Measurements from ENCODE around the gene C1orf210.

The C1orf210 gene

DNA sequence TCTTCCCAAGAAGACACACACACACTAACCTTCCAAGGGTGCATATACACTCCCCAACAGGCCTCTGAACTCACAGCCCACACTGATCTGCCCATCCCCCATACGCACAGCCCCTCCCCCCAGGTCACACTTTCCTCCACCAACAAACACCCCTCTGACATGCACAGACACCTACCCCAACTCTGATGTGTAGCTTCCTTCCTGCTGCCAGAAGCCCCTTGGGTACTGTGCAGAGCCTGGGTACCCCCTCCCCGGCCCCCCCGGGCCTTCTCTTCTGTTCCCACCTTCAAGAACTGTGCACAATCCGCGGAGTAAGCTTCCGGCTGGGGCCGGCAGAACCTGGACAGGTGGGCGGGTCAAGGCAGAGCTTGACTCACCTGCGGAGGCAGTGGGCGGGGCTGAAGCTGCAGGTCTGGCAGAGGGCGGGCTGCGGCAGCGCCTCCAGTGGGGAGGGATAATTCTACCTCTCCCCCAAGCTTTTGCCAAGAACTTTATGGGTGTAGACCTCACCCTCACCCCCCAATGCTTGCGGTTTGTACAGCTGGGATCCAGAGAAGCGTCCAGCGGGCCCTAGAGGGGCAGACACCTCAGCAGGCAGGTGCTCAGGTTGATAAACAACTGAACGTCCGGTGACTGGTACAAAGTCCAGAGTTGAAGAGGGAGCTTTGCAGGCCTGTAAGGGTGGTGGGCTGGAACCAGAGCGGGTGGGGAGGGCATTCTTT lies at the start of gene C1orf210:
Gene C1orf210, minus strand, starts transcription at position 313 of the 722 bp plus-strand sequence. CDS start 2,311 bp downstream, outside the sequence.
- FAIRE-seq: no peak

DNA sequence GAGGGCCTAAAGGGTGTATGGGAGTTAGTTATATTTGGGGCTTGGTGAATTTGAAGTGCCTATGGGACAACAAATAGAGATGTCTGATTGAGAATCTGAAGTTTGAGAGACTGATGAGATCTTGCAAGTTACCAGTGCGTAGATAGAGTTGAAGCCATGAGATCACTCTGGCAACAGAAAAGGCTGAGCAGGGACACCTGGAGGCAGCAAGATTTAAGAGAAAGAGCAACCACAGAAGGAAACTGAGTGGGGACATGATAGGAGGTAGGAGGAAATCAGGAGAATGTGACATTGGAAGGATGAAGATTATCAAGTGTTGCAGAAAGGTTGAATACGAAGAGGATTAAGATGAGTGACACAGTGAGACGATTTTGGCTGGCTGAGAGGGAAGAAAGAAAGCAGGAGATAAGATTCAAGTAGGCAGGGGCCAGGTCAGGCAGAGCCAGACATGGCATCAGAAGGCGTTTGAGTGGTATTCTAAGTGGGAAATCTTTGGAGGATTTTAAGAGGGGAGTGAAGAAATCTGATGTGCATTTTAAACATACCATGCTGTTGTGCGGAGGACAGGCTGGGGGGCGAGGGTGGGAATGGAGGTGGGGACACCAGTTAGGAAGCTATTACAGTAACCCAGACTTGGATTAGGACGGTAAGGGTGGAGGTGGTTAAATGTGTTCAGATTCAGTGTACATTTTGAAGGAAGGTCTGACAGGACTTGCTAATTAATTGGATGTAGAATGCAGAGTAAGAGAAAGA lies 49.2 kb upstream of the C1orf210 start:
- FAIRE-seq: no peak

DNA sequence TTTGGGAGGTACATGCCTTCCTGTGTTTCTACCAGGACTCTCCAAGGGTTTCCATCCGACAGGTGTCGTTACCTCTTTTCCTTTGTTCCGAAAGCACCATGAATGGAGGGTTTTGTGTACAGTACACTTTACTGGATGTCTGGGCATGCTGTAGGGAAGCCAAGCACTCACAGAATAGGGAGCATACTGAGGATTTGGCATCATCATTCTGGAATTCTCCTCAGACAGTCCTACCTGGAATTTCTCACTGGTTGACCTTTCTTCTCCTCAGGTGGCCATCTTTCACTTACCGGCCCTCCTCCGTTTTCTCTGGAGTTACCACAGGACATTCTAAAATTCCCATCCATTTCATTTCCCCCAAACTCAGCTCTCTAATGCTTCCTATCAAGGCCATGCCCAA lies 46.3 kb upstream of the C1orf210 start:
- no peak for FAIRE-seq

DNA sequence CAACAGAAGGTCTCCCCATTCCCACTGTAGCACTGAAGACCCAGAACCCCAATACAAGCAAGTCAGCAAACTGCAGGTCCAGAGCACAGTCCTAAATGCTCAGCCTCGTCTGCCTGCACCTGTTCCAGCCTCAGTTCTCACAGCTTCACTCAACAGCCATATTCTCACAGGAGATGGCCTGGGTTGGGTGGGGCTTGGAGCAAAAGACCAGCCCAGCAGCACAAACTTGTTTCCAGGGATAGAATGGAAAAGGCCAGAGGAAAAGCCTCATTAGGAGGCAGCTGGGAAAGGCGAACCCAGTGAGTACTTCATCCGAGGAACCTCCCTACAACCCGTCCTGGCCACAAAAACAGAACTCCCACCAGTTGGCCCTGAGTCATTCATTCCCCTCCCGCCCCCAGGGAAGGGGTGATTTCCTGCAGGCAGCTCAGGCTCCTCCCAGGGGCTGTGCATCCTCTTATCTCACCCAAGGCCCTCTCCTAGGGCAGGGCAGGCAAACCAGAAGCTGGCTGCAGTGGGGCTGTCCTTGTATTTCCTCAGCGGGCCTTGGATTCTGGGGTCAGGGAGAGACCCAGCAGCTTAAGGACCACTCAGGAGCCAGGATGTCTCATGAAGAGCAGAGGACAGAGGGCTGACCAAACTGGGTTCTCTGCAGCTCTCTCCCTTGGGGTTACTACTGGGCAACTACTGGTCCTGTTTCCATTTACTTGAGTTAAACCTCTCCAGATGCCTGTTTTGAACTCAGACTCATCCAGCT lies 44.8 kb upstream of the C1orf210 start:
- no peak for FAIRE-seq

DNA sequence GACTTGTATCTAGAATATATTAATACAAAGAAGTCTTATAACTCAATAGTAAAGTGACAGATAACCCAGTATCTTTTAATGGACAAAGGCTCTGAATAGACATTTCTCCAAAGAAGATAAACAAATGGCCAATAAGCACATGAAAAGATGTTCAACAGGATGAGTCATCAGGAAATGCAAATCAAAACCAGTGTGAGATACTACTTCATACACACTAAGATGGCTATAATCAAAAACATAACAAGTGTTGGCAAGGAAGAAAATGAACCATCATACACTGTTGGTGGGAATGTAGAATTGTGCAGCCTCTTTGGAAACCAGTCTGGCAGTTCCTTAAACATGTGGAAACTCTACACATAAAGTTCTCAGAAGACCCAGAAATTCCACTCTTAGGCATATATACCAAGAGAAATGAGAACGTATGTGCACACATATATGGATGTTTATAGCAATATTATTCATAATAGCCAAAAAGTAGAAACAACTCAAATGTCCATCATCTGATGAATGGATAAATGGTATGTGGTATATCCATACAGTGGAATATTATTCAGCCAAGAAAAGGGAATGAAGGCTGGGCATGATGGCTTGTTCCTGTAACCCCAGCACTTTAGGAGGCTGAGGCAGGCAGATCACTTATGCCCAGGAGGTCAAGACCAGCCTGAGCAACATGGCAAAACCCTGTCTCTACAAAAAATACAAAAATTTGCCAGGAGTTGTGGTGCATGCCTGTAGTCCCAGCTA lies 42.3 kb upstream of the C1orf210 start:
- no peak for FAIRE-seq

DNA sequence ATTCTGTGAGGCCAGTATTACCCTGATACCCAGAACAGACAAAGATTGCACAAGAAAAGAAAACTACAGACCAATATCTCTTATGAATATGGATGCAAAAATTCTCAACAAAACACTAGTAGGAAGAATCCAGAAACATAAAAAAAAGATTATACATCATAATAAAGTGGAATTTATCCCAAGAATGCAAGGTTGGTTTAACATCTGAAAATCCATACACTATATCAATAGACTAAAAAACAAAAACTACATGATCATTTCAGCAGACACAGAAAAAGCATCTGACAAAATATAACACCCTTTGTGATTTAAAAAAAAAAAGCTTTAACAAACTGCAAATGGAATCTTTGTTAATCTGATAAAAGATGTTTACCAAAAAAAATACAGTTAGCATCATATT lies 40.0 kb upstream of the C1orf210 start:
- no peak for FAIRE-seq

DNA sequence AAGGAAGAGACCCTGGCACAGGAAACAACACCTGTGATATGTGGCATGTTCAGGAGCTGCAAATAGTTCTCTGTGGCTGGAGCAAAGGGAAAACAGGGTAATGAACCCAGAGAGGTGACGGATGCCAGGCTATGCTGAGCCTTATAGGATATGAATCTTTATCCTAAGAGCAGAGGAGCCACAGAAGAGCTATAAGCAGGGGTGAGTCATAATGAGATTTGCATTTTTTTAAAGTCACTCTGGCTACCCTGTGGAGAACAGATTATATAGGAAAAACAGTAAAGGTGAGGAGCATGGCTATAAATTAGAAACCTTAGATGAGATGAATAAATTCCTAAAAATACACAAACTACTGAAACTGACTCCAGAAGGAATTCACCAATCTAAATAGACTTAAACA lies 39.4 kb upstream of the C1orf210 start:
- no peak for FAIRE-seq

DNA sequence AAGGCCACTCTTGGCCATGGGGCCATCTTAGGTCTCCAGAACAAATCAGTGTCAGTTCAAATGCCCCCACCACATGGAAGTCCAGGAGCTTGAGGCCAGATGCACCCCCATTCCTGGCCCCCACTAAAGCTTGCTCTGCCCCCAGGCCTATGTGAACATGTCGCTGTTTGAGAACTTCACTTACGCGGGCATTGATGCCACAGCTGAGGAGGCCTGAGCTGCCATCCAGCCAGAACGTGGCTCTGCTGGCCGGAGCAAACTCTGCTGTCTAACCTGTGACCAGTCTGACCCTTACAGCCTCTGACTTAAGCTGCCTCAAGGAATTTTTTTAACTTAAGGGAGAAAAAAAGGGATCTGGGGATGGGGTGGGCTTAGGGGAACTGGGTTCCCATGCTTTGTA lies 37.1 kb upstream of the C1orf210 start:
- FAIRE-seq: no peak

DNA sequence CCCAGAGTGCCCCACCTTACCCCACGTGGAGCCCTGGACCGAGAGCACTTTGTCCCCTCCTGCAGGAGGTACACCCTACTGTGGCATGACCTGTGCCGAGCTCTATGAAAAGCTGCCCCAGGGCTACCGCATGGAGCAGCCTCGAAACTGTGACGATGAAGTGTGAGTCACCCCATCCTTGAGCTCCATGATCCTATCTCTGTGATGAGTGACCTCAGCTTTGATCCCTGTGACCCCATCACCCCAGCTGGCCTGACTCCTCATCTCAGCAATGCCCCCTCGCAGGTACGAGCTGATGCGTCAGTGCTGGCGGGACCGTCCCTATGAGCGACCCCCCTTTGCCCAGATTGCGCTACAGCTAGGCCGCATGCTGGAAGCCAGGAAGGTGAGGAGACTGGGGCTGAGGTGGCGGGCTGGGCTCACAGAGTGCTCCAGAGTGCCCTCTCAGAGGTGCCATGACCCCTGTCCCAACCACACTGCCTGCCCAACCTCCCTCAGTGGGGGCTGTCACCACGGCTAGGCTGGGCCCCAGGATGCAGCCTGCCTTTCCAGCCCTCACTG lies 36.0 kb upstream of the C1orf210 start:
- FAIRE-seq: no peak

DNA sequence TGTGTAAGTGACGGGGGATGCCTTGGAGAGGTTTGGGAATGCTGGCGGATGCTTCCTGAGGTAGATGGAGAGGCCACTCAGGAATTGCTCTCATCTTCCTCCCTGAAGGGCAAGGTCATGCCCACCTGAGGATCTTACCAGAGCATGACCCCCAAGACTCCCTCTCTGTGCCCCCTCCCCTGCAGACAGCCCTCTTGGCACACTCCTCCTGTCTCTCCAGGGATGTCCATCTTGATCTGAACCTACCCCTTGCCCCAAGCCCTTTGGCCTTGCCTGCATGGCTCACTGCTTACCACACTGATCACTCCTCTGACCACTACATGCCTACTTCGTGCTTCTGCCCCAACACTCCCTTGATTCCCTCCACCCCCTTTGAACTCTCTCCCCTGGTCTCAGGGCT lies 34.4 kb upstream of the C1orf210 start:
- FAIRE-seq: no peak

DNA sequence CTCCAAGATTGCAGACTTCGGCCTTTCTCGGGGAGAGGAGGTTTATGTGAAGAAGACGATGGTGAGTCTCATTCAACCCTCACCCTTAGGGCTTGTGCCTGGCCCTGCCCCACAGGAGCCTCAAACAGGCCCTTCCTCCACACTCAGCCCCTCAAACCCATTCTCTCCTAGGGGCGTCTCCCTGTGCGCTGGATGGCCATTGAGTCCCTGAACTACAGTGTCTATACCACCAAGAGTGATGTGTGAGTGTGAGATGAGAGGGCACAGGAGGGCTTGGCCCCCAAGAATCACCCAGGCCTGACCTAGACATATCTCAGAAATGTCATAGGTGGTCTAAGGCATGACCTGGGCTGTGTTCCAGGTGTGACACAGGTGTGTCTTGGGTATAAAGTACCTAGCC lies 33.9 kb upstream of the C1orf210 start:
- no peak for FAIRE-seq

DNA sequence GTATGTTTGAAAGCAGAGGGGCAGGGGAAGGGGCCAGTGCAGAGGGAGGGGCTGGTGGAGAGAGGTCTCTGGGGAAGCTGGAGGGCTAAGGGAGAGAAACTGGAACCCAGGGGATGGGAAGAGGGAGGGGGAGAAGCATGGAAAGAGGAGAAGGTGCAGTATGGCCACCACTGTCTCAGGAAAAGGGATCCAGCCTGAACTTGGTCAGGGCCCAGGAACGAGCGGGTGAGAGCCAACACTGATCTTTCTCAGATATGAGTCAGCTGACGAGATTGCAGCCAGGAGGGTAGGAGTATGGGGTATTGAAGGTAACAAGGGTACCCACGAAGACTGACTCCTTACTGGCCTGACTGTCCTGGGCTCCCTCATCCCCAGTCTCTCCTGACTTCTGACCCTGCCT lies 33.5 kb upstream of the C1orf210 start:
- no peak for FAIRE-seq

DNA sequence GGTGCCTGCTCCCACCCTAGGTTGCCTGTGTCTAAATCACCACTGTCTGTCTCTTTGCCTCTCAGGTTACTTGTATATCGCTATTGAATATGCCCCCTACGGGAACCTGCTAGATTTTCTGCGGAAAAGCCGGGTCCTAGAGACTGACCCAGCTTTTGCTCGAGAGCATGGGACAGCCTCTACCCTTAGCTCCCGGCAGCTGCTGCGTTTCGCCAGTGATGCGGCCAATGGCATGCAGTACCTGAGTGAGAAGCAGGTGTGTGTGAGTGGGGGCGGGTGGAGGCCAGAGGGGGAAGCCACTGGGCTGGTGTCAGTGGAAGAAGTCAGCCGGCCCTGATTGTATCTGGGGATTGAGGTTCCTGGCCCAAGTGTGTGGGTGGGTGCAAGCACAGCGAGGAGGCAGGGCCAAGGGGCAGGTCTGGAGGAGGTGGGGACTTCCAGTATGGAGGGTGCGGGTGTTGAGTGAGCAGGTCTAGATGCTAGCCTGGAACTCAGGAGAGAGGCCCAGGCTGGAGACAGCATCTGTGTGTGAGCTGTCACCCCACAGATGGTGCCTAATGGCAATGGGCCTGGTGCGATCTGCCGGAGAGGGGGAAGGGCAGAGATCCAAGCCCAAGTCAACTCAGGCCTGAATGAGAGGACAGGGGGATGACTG lies 32.6 kb upstream of the C1orf210 start:
- no peak for FAIRE-seq

DNA sequence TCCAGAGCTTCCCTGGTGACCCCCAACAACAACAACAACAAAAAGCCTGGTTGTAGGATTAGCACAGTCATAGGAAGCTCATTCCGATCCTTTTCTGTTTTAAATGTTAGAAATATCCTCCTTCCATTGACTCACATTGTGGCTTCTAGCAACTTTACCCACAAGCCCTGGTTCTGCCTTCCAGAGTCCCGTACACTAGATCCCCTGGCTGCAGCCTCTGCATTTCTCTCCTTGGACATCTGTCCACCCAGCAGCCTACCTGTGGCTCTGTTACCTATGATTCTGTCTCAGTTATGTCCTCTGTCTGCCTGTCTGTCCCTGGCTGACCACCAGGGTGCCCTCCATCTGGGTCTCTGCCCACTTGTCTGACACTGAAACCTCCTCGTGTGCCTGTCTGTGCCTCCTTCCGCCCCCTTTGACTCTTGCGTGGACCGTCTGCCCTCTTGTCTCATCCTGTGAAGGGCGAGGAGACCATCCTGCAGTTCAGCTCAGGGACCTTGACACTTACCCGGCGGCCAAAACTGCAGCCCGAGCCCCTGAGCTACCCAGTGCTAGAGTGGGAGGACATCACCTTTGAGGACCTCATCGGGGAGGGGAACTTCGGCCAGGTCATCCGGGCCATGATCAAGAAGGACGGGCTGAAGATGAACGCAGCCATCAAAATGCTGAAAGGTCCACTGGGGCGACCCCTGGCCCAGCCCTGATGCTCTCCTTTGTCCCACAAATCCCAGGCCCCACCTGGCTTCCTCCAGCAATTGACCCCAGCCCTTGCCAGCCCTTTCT lies 31.5 kb upstream of the C1orf210 start:
- no peak for FAIRE-seq

DNA sequence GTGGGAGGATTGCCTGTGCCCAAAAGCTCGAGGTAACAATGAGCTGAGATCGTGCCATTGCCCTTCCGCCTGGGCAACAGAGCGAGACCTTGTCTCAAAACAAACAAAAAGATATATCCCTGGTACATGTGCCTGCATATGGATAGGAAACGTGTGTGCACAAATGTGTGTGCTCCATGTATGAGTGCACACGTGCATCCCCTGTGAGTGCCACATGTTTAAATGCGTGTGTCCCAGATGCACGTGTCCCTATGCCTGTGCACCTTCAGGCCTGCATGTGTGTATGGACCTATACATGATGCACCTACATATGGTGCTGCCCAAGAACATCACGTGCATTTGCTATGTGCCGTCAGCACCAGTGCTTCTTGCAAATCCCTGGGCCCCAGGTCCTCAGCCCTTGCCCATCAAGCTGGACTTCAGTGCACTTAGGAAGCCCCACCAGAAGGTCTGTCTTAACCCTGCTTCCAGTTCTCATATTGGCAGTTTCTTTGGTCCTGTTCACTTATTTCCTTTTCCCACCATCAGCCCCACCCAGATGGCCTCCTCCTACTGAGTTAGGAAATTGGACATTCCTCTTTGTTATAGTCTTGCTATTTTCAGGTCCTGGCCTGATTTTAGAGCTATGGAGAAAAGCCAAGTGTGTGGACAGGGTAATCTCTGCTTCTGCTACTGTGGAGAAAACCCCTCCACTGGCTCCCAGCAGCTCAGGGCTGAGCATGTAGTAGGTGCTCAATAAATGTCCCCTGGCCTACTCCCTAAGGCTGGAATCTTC lies 30.8 kb upstream of the C1orf210 start:
- FAIRE-seq: no peak

DNA sequence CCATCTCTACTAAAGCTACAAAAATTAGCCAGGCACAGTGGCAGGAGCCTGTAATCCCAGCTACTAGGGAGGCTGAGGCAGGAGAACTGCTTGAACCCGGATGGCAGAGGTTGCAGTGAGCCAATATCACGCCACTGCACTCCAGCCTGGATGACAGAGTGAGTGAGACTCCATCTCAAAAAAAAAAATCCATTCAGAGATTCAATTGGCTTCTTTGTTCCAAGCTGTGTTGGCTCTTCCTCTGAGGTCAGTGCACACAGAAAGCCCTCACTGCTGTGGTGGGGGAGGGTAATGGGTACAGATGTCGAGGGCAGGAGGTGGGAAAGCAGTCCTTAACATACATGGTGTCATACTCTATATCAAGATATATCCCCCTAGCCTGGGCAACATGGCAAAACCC lies 30.1 kb upstream of the C1orf210 start:
- no peak for FAIRE-seq

DNA sequence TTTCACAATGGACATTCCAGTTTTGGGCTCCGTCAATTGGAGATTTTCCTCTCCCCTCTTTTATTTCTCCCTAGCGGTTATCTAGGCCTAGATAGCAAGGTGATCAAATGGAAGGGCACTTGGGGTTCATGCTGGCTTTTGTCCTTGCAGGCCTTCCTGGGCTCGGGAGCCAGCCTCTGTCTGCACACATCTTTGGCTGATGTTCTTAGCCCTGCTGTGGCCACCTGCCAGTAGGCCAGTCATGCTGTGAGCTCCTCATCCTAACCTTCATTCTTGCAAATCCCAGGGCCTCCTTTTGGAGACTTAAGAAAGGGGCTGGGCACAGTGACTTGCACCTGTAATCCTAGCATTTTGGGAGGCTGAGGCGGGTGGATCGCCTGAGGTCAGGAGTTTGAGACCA lies 28.9 kb upstream of the C1orf210 start:
- no peak for FAIRE-seq

DNA sequence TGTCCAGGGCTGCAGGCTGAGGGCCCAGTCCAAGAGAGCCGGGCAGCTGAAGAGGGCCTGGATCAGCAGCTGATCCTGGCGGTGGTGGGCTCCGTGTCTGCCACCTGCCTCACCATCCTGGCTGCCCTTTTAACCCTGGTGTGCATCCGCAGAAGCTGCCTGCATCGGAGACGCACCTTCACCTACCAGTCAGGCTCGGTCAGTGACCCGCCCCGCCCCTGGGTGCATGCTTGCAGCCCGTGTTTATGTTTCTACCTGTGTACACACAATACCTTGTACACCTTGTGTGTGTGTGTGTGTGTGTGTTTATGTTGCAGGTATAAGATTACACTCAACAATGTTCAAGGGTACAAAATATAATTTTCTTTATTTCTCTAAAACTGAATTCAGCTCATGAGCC lies 28.4 kb upstream of the C1orf210 start:
- no peak for FAIRE-seq

DNA sequence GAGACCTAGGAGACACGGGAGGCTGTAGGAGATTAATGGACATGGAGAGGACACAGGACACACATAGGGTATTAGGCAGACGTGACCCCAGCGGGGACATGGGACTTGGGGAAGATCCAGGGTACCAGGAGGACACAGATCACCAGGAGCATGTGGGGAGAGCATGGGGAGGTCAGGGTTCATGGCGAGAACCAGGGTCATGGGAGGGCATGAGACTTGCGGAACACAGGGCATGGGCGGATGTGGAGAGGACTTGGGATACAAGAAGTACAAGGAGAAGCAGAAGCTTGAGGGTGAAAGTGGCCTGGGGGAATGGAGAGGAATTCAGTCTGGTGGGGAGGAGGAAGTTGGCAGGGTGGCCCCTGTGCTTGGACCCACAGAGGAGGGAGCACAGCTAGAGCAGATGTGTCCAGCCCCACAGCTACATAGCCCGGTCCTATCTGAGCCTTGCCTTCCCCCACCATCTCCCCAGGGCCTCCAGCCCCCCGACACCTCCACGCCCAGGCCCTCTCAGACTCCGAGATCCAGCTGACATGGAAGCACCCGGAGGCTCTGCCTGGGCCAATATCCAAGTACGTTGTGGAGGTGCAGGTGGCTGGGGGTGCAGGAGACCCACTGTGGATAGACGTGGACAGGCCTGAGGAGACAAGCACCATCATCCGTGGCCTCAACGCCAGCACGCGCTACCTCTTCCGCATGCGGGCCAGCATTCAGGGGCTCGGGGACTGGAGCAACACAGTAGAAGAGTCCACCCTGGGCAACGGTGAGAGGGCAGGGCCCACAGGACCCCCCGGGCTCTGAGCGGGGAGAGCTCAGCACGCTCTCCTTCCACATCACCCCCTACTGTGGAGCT lies 27.5 kb upstream of the C1orf210 start:
- FAIRE-seq: no peak

DNA sequence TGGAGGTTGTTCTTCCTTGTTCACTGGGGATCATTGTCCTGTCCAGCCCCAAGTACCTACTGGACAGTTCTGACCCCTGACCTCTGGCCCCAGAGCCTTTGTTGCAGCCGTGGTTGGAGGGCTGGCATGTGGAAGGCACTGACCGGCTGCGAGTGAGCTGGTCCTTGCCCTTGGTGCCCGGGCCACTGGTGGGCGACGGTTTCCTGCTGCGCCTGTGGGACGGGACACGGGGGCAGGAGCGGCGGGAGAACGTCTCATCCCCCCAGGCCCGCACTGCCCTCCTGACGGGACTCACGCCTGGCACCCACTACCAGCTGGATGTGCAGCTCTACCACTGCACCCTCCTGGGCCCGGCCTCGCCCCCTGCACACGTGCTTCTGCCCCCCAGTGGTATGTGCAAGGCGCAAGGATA lies 26.8 kb upstream of the C1orf210 start:
- no peak for FAIRE-seq

All from islet of Langerhans (tissue), 1 donor.